Measurements from ENCODE around the gene GRN.
A peak's percentile ranks its signal among the peaks of the same experiment; 100 is the strongest.
"Not testable (repeated sequence)": the region's sequence is repeated elsewhere in the genome, so short reads cannot be mapped to it uniquely, and the experiment has no call there.

Gene GRN

GRCh38 chr17:44322236-44322895 is 22.7 kb upstream of the GRN start:
- no peak for DNase-seq (ENCODE audit: low read depth)
- TF ChIP-seq, protein P1, sequence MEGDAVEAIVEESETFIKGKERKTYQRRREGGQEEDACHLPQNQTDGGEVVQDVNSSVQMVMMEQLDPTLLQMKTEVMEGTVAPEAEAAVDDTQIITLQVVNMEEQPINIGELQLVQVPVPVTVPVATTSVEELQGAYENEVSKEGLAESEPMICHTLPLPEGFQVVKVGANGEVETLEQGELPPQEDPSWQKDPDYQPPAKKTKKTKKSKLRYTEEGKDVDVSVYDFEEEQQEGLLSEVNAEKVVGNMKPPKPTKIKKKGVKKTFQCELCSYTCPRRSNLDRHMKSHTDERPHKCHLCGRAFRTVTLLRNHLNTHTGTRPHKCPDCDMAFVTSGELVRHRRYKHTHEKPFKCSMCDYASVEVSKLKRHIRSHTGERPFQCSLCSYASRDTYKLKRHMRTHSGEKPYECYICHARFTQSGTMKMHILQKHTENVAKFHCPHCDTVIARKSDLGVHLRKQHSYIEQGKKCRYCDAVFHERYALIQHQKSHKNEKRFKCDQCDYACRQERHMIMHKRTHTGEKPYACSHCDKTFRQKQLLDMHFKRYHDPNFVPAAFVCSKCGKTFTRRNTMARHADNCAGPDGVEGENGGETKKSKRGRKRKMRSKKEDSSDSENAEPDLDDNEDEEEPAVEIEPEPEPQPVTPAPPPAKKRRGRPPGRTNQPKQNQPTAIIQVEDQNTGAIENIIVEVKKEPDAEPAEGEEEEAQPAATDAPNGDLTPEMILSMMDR (conservative IDR thresholded peaks at IDR 0.05; ENCODE audit: low read length): no peak

GRCh38 chr17:44323359-44324091 is 21.6 kb upstream of the GRN start:
- TF ChIP-seq, protein P1 (conservative IDR thresholded peaks at IDR 0.05; ENCODE audit: low read length): no peak
- DNase-seq (ENCODE audit: low read depth): no peak
- H3K4me3 ChIP-seq (ENCODE audit: low read length): peak overlapping the region; percentile 77

More at GRCh38 chr17:44322236-44322895, 22.7 kb upstream of the GRN start:
- H3K4me3 ChIP-seq (ENCODE audit: low read length): no peak overlapping the region

GRCh38 chr17:44324092-44324570 is 21.0 kb upstream of the GRN start:
- DNase-seq (ENCODE audit: low read depth): no peak
- TF ChIP-seq, protein P1 (conservative IDR thresholded peaks at IDR 0.05; ENCODE audit: low read length): no peak
- peak overlapping the region; percentile 77 for H3K4me3 ChIP-seq (ENCODE audit: low read length)

DNA sequence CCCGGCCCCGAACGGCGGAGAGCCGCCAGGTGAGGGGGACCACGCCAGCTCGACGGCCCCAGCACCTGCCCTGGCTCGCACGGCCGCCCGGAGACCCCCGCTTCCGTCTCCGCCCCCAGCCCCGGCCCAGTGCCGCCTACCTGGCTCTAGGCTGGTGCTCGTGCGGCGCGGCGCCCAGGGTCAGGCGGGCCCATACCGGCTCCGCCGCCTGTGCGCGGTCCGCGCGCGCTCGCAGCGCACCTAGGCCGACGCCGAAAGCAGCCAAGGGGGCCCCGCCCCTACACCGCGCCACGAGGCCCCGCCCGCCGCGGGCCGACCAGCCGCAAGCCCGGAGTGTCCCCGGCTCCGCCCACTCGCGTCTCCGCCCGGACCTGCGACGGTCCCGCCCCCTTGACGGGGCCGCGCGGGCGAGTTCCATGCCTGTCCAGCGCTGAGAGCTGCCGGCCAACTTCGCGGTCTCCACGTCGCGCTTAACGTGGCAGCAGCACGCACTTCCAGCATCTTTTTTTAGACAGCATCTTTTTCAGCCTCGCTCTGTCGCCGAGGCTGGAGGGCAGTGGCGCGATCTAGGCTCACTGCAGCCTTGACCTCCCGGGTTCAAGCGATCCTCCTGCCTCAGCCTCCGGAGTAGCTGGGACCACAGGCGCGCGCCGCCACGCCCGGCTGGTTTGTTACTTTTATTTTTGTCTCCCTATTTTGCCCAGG is 20.4 kb upstream of the GRN start, which contains the start of gene SLC25A39:
Gene SLC25A39, minus strand, starts transcription at position 253 of the 705 bp plus-strand sequence. CDS start 1,261 bp downstream, outside the sequence.
- peak within 1 kb of the TSS; percentile 77 for H3K4me3 ChIP-seq (ENCODE audit: low read length)
- TF ChIP-seq, protein P1 (conservative IDR thresholded peaks at IDR 0.05; ENCODE audit: low read length): no peak
- peak; percentile 94 for DNase-seq (ENCODE audit: low read depth)

- peak overlapping the region; percentile 10; the same call in 1 of the 2 replicates for H3K4me3 ChIP-seq (ENCODE audit: low read length)
- DNase-seq (ENCODE audit: low read depth): peak; percentile 98
- TF ChIP-seq, protein P1 (conservative IDR thresholded peaks at IDR 0.05; ENCODE audit: low read length): no peak
Observed at GRCh38 chr17:44326861-44327444, 18.1 kb upstream of the GRN start.

DNA sequence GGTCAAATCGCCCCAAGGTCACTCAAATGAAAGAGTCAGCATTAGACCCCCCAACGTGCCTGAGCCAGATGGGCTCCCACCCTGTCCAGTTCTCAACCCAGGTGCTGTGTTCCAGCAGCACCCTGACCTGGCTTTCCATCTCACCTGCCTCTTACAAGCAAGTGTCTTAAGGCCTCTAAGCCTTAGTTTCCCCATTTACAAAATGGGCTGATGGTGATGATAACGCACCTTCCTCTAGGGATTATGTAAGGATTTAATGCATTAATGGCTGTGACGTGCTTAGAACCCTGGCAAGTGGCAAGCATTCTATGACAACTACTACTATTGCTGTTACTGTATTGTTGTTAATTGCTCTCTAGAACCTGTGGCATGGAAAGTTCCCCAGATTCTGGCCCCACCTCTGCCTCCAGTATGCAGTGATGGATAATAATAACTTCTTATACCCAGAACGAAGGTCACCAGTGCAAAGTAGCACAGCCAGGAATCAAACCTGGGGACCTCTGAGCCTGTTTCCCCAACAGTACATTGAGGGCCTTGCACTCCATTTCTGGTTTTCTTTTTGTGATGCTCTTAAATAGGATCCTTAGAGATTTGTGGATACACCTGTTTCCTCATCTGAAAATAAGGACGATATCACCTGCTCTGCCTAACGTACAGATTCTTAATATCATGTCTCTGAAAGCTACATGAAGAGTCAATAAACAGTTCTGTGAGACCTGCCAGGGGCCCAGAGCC is 17.2 kb upstream of the GRN start:
- DNase-seq (ENCODE audit: low read depth): no peak
- TF ChIP-seq, protein P1 (conservative IDR thresholded peaks at IDR 0.05; ENCODE audit: low read length): no peak
- no peak overlapping the region for H3K4me3 ChIP-seq (ENCODE audit: low read length)

GRCh38 chr17:44329516-44329915 is 15.6 kb upstream of the GRN start:
- not testable (repeated sequence) for DNase-seq (ENCODE audit: low read depth); H3K4me3 ChIP-seq (ENCODE audit: low read length)

DNA sequence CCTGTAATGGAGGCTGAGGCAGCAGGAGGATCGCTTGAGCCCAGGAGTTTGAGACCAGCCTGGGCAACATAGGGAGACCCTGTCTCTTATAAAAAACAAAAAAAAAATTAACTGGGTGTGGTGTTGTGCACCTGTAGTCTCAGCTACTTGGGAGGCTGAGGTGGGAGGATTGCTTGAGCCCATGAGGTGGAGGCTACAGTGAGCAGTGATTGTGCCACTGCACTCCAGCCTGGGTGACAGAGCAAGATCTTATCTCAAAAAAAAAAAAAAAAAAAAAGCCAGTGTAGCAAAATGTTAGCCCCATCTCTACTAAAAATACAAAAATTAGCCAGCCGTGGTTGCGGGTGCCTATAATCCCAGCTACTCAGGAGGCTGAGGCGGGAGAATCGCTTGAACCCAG is 14.8 kb upstream of the GRN start:
- not testable (repeated sequence) for H3K4me3 ChIP-seq (ENCODE audit: low read length); DNase-seq (ENCODE audit: low read depth)
